IMR-90 (cell line): ENCODE results near the gene NEURL4.
"Not testable (repeated sequence)": the region's sequence is repeated elsewhere in the genome, so short reads cannot be mapped to it uniquely, and the experiment has no call there.

Source experiments
- CEBPB ChIP-seq: IDR thresholded peaks from 2 replicates; pipeline ENCODE4 v1.6.1; 2012; ENCODE audit warnings: low read depth, low read length, improper control_type of control experiment
- CHD1 ChIP-seq: IDR thresholded peaks from 2 replicates; pipeline ENCODE4 v1.6.1; 2012; ENCODE audit warnings: low read depth, low read length, improper control_type of control experiment
- MAFK ChIP-seq: IDR thresholded peaks from 2 replicates; pipeline ENCODE4 v1.6.1; 2012; ENCODE audit warnings: low read depth, low read length, improper control_type of control experiment
- MXI1 ChIP-seq: IDR thresholded peaks from 2 replicates; pipeline ENCODE4 v1.6.1; 2012; ENCODE audit warnings: low read depth, mild to moderate bottlenecking, low read length, moderate library complexity, borderline replicate concordance
- NFE2L2 ChIP-seq: fragments of 150-350 bp; IDR thresholded peaks from 2 replicates; pipeline ENCODE4 v1.6.1; 2016; ENCODE audit warnings: low read depth, mild to moderate bottlenecking, low read length
- POLR2A ChIP-seq: IDR thresholded peaks from 2 replicates; pipeline ENCODE4 v1.6.1; 2012; ENCODE audit warnings: mild to moderate bottlenecking, low read depth, low read length
- TF ChIP-seq, protein P1 (sequence below): conservative IDR thresholded peaks from 2 replicates; pipeline ENCODE4 v1.5.1; 2012; ENCODE audit warnings: mild to moderate bottlenecking, low read depth, low read length, improper control_type of control experiment
- TF ChIP-seq, protein P2 (sequence below): fragments of 150-350 bp; IDR thresholded peaks from 2 replicates; pipeline ENCODE4 v1.6.1; 2016; ENCODE audit warnings: low read depth, mild to moderate bottlenecking, low read length, moderate library complexity, borderline replicate concordance

DNA sequence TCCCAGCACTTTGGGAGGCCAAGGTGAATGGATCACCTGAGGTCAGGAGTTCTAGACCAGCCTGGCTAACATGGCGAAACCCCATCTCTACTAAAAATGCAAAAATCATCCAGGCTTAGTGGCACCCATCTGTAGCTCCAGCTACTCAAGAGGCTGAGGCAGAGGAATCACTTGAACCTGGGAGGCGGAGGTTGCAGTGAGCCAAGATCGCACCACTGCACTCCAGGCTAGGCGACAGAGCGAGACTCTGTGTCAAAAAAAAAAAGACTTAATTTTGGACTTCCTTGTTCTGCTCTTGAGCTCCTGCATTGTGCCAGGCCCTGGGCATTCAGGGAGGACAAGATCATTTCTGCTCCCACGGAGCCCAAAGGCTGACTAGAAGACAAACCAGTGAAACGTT lies 8.5 kb upstream of the NEURL4 start:
- TF ChIP-seq, protein P1, sequence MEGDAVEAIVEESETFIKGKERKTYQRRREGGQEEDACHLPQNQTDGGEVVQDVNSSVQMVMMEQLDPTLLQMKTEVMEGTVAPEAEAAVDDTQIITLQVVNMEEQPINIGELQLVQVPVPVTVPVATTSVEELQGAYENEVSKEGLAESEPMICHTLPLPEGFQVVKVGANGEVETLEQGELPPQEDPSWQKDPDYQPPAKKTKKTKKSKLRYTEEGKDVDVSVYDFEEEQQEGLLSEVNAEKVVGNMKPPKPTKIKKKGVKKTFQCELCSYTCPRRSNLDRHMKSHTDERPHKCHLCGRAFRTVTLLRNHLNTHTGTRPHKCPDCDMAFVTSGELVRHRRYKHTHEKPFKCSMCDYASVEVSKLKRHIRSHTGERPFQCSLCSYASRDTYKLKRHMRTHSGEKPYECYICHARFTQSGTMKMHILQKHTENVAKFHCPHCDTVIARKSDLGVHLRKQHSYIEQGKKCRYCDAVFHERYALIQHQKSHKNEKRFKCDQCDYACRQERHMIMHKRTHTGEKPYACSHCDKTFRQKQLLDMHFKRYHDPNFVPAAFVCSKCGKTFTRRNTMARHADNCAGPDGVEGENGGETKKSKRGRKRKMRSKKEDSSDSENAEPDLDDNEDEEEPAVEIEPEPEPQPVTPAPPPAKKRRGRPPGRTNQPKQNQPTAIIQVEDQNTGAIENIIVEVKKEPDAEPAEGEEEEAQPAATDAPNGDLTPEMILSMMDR, result not testable (repeated sequence)
- not testable (repeated sequence) for TF ChIP-seq CHD1, NFE2L2, POLR2A, MXI1, MAFK, CEBPB
- TF ChIP-seq, protein P2, sequence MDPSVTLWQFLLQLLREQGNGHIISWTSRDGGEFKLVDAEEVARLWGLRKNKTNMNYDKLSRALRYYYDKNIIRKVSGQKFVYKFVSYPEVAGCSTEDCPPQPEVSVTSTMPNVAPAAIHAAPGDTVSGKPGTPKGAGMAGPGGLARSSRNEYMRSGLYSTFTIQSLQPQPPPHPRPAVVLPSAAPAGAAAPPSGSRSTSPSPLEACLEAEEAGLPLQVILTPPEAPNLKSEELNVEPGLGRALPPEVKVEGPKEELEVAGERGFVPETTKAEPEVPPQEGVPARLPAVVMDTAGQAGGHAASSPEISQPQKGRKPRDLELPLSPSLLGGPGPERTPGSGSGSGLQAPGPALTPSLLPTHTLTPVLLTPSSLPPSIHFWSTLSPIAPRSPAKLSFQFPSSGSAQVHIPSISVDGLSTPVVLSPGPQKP, result not testable (repeated sequence)
